T-helper 1 cell (primary cell): ENCODE data around the gene CDX1.
"Not testable (repeated sequence)": the region's sequence is repeated elsewhere in the genome, so short reads cannot be mapped to it uniquely, and the experiment has no call there.

Experiments
- DNase-seq, 5 donors: peaks; one replicate each; pipeline ENCODE4 v3.0.0-alpha.2; 2012 to 2020

CDX1 gene

DNA sequence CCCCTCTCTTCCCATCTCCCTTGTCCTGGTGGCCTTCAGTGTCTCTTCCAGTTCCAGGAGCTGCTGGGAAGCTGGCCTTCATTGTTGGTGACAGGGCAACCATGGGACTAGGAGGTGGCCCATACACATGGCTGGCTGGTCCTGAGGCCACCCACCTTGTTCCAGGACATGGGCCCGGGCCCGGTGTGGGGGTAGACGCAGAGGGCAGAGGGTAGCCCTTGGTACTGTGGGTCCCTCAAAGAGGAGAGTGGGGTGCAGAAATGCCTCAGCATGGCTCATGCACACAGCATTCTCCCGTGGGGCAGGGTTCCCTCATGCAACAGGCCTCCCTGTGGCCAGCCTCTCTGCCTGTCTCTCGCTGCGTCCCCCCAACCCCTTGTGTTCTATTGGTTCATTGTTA is 44.1 kb downstream of the CDX1 start:
- no peak for DNase-seq

DNA sequence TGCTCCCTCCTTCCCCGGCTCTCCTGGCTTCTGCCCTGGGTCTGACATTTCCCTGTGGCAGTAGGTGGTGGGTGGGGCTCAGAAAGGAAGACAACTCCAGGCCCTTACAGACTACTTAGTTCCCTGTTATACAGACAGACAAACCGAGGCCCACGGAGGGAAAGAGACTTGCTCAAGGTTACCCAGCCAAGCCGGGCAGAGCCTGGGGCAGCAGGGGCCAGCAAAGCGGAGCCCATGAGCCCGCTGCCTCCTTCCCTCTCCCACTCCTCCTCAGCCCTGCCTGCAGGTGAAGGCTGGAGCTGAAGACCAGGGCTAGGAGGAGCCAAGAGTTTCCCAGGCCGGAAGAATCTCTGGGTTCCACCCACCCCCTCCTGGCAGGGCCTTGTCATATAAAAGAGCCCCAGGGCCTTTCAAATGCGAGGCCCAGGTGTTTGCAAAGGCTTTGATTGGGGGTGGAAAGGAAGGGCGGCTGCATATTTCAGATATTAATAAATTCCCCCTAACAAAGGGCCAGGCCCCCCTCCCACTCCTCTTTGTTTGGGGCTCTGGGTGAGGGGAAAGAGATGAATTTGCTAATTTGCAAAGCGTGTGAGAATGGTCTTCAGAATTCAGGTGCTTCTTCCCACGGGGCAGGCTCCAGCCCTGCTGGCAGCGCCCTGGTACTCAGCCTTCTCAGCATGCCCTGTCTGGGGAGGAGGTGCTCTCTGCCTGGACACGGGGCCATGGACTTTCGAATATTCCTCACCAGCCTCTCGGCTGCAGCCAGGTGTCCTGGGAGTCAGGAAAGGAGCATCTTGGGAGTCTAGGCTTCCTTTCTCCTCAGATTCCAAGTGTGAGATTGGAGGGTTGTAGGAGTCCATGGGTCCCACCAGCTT is 44.8 kb downstream of the CDX1 start:
- DNase-seq = no peak

DNA sequence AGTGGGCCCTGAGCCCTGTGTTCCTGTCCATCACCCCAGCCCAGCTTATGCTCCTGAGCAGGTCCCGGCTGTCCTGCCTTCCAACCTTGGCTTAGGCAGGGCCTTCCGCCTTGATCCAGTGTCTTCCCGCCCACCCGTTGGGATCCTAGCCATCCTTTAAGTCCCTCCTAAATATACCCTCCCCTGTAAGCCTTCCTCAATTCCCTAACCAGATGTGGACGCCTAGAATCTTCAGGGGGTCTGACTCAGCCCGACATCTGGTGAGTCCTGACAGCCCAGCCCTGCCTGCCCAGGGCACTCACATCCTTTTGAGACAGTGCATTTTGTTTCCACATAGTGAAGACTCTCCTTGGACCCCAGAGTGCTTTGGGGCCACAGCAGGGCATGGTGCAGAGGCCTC is 47.0 kb downstream of the CDX1 start:
- DNase-seq = no peak

DNA sequence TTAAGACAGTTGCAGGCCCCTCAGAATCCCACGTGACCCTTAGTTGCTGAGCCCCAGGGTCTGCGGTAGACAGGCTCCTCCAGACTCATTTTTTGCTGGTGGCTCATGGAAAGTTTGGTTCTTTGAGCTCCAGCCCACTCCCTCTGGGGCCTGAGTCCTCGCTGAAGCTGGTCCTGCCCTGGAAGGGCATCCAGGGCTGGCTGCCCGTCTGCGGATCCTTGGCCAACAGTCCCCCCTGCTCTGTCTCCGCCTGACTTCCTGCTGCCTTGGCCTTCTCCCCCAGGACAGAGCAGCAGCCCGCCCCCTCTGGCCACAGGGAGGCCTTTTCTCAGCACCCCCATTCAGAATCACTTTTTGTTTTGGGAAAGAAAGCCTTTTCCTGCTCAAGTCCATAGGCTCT is 47.7 kb downstream of the CDX1 start:
- no peak for DNase-seq

DNA sequence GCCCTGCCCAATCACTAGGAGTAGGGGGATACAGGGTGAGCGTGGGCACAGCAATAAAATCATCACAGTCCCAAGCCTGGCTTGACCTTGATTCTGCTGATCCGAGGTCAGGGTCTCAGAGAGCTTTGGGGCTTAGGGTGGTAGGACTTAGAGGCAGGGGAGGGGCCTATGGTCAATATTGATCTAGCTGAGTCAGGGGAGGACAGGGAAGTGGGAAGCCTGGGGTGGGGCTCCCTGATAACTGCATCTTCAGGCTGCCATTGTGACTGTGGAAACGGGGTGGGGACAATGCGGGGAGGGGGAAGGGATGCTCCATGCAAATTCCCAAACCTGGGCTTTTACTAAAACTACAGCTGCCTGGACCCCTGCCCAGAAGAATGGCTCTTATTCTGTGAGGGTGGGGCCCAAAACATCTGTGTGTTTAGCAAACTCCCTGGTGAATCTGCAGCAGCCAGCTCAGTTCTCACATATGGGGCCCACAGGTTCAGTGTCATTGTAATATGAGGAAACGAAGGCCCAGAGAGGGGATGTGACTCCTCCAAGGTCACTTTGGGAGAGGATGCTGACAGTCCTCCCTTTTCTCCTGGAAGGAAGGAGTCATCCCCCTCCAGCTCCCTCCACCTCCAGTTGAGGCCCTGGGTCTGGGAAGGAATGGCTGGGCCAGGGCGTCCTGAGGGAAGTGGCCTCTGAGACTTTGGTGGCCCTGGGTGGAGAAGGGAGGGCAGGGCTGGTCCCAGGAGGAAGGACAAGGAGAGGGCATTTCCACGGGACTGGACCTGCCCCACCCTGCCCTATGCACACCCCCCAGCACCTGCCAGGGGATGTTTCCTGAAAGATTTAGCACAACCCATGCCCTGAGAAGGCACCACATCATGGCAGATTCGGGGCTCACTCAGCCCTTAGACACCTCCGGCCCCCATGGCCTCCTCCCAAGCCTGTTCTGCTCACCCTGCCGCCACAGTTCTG is 49.7 kb downstream of the CDX1 start:
- no peak for DNase-seq

DNA sequence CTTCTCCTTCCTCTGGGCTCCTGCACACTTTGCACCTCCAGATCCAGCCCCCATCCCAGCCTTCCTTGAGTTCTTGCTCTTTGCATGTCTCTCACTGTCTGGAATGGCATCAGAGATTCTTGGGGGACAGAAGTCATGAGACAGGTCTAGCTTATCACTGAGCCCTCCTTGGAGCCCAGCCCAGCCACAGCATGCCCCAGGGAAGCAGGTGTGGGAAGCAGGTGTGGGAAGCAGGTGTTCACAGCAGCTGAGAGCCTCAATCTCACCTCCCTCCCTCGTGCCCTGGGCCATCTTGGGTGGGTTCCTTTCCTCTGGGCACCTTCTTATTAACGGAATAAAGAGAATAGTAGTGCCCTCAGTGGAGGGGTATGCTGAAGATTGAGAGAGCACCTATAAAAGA is 50.5 kb downstream of the CDX1 start:
- no peak for DNase-seq

DNA sequence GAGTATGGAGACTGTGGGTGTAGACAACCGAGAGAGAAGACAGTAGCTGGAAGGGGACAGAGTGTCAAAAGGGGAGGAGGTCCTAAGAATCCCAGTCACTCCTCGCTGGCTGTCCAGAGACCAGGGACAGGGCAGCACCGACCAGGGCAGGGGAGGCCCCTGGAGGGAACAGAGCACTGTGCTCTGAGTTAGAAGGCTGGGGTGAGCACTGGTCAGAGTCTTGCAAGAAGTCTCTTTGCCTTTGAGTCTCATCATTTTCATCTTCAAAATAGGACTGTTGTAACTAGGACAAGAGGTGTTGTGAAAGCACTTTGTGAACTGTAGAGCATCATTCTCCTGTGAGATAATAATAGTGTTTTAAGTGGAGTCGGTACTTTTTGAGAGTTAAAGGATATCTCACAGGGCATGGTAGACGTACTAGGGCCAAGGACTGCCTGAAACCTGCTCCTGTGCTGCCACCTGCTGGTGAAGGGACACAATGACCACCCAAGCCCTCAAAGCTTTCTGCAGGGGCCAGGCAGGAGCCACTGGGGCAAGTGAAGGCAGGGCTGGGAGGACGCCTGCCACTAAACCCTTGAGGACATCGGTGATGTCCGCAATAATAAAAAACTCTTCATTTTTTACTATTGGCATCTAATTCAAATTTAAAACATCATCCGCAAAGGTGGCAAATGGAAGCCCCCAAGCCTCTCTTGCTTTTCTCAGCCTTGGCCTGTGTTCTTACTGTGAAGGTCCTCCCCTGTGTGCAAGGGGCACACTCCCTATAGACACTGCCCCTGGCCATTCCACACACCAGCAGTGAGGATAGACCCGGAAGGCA is 51.5 kb downstream of the CDX1 start:
- DNase-seq = peak; percentile 48 to 73 (median 71)

DNA sequence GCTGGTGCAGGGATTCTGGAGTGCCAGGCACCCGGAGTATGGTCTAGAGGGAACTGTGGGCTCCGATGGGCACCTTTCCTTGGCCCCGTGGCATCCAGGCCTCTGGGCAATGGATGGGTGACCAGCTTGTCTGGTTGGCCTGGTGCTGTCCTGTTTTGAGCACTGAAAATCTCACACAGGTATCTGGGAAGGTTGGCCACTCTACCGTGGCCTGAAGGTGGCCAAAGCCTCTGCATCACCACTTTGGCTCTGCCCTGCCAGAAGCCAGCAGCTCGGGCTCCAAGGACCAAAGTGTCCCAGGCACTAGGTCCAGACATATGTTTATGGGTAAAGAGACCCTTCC is 52.1 kb downstream of the CDX1 start:
- no peak for DNase-seq

DNA sequence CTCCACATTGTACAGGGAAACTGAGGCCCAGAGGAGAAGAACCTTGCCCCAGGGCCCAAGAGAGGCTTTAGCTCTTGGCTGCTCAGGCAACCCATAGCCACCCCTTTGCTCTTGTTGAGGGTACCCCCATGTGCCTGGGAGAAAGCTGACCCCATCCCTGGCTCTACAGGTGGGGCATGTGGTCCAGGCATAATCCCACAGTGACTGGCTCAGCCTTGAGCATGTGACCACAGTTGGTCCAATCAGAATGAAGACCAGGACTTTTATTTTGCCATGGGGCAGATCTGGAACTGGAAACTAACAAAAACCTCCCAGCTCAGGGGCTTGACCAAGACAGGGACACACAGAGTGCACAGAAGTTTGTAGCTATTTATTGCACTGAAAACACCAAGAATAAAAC is 52.6 kb downstream of the CDX1 start:
- no peak for DNase-seq

DNA sequence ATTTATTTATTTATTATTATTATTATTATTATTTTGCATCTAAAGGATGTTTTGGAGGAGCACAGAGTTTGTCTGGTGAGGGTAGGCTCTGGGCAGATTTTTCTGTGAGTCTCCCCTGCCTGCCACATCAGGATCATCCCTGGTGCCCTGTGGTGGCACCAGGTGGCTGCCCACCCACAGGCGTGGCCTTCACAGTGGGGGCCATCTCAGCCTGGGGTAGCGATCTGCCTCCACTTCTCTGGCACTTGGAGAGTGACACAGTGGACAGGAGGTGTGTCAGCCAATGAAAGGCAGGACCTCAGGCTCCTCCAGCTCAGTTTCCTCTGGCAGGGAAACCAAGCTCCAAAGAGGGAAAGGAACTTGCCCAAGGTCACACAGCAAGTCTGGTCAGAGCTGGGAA is 53.3 kb downstream of the CDX1 start:
- no peak for DNase-seq

DNA sequence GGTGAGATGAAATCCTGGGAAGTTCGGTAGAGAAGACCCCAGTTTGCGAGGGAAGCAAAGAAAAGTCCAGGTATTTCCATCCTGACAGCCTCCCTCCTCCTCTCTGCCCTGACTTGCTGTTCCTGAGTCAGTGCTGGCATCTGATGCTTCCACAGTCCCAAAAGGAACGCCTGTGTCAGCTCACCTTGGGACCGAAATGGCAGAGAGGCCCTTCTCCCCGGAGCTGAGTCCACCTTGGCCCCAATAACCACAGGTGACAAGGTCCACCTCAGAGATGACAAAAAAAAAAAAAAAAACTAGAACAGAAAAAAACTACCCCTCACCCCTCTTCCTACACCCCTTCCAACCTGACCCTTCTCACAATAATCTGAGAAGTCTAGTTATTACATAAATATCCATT is 54.9 kb downstream of the CDX1 start:
- DNase-seq = no peak

DNA sequence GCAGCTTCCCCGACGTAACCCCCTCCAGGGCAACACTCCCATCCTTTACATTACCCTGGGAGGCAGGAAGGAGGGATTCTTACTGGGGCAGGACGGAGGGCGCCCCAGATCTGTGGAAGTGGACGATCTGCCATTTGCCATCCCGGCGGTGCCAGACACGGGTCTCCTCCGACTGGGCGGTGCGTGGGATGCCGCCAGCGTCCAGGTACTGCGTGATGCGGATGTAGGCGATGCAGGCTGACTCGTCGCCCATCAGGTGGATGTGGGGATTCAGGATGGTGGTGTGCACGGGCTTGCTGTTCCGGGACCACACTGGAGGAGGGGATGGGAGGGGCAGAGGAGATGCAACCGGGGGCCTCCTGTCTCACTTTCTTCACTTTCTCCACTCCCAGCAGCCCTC is 56.3 kb downstream of the CDX1 start:
- DNase-seq = no peak

DNA sequence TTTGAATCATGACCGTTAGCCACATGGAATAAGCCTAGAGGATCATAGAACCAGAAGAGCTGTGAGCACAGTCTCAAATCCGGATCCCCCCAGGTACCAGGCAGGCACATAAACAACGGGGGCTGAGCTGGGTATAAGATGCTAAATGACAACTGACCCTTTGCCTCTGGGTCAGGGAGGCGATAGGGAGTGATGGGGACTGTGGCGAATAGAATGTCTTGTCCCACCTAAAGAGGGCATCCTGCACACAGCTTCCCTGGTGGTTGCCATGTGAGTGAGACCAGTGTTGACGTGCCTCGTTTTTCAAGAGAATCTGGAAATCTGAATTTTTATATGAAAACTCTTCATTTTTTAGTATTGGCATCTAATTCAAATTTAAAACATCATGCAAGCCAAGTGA is 56.9 kb downstream of the CDX1 start:
- DNase-seq = no peak

DNA sequence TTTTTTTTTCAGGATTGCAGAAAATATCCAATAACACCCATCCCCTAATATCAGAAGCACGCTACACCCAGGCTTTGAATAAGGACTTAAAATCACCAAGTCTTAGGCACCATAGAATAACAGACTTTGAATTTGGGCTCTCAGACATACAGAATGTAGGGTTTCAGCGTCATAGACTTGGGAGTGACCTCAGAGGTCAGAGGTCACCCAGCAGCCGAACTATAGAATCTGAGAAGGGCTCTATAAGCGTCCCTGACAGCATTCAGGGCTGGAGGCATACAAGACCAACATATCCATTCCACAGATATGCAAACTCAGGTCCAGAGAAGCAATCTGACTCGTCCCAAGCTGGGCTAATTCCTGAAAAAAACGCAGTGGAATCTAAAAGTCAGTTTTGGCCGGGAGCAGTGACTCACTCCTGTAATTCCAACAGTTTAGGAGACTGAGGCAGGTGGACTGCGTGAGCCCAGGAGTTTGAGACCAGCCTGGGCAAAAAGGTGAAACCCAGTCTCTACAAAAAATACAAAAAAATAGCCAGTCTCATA is 58.0 kb downstream of the CDX1 start:
- DNase-seq = no peak

DNA sequence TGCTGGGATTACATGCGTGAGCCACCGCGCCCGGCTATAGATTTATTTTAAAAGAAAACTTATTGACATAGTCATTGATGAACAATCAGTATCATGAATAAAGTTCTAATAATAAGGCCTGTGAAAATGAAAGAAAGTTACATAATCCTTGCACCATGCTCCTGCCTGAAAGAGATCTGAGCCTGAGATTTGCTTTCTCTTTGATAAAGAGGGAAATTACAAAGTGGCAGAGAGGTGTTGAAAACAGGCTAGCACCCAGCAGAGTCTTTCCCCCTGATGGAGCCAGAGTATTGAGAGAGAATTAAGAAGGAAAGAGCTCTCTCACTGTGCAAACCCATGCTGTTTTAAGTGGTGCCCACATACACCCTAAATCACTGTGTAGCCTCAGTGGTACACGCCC is 60.5 kb downstream of the CDX1 start:
- no peak for DNase-seq

DNA sequence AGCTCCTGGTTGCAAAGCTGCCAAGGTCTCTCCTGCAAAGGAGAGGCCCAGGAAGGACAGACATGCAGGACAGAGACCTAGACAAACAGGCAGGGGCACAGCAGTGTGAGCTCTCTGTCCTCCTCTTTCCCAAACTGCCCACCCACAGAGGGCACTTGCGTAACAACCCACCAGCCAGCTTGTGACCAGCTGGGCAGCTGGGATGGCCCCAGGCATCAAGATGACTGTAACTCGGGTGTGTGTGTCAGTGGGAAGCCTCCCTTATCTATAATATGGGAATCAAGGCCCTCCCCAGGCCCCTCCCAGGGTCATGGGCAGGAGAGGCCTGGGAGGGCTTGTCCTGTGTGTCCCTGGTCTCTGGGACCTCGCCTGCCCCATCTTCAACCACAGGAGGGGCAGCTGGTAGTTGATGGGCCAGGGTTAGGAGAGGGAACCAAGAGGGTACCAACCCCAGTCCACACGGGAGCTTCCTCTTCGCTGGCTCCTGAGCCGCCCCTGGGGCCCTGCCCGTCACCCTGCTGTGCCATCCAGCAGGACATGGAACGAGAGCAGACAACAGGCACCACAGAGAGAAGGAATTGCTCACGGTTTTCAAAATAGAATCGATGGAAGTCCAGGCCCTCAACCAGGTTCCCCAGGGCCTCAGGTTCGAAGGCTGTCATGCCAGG is 61.2 kb downstream of the CDX1 start:
- no peak for DNase-seq

DNA sequence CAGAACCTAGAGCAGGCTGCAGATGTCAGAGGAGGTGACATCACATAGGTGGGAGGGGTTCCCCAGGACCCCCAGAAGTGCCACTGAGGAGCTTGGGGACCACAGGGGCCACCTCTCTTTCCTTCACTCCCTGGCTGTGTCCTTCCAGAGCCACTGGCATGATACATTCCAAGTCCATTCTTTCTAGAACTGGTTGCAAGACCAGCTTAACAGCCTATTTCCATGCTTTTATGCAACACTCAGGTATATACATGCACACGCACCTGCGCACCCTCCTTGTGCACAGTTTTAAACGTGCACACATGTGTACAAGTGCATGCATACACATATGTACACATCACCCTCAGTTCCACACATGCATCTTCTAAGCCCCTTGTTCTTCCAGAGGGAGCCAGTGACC is 63.0 kb downstream of the CDX1 start:
- no peak for DNase-seq

DNA sequence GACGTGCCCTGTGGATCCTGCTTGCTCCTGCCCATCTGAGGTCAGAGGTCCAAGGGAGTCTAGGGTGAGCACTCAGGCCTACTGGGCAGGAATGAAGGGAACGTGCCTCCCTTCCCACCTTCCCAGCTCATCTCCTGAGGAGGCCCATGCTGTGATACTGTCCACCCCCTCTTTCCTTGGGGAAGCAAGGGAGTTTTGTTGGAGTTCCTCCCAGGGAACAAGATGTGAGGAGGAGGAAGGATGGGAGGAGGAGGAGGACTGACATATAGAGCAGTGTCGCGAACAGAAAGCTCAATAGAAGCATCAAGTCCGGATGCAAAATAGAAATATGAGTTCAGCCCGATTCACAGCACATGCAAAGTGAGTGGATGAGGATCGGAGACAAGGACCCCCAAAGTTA is 64.3 kb downstream of the CDX1 start:
- DNase-seq = no peak

DNA sequence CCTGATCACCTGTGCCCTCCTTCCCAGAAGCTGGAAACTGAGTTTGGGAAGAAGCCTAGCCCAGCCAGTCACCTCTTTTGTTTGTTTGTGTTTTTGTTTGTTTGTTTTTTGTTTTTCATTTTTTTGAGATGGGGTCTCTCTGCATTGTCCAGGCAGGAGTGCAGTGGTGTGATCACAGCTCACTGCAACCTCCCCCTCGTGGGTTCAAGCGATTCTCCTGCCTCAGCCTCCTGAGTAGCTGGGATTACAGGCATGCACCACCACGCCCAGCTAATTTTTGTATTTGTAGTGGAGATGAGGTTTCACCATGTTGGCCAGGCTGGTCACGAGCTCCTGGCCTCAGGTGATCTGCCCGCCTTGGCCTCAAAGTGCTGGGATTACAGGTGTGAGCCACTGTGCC is 67.1 kb downstream of the CDX1 start:
- not testable (repeated sequence) for DNase-seq
